ENCODE data around the gene SEH1L. TPM values are rescaled to one million over a fixed set of nuclear protein-coding genes. Genes with fewer than 3 reads are reported as not detected.

SEH1L gene
- total RNA-seq, 1 donor from 2014 or later = 37.5 TPM

DNA sequence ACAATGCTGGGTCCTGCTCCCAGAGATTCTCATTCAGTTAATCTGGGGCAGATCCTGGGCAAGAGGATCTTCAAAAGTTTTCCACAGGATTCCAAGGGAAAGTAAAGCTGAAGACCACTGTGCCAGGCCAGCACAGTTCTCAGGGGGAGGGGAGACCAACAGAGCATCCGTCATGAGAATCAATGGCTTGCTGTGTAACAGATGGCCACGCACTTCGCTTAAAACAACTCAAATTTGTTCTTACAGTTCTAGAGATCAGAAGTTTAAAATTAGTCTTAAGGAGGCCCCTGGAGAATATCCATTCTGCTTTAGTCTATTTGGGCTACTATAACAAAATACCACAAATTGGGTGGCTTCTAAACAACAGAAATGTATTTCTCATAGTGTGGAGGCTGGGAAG lies 17.4 kb upstream of the SEH1L start:
- no peak for DNase-seq (ENCODE audit: low spot score)
- H3K9me3 Mint-ChIP-seq (ENCODE audit: low read depth) = no peaks in the 10 kb centered on the region
- no peak overlapping the region for H3K27ac Mint-ChIP-seq (ENCODE audit: unreplicated experiment)
- H3K27me3 Mint-ChIP-seq (ENCODE audit: low read depth) = no peaks in the 10 kb centered on the region
- no peaks in the 10 kb centered on the region for H3K36me3 Mint-ChIP-seq (ENCODE audit: low read depth)
- peaks cover 24% of the 10 kb centered on the region for H3K4me1 Mint-ChIP-seq (ENCODE audit: low read depth)
- H3K4me3 Mint-ChIP-seq (ENCODE audit: unreplicated experiment) = no peak overlapping the region
- TF ChIP-seq, protein P1, sequence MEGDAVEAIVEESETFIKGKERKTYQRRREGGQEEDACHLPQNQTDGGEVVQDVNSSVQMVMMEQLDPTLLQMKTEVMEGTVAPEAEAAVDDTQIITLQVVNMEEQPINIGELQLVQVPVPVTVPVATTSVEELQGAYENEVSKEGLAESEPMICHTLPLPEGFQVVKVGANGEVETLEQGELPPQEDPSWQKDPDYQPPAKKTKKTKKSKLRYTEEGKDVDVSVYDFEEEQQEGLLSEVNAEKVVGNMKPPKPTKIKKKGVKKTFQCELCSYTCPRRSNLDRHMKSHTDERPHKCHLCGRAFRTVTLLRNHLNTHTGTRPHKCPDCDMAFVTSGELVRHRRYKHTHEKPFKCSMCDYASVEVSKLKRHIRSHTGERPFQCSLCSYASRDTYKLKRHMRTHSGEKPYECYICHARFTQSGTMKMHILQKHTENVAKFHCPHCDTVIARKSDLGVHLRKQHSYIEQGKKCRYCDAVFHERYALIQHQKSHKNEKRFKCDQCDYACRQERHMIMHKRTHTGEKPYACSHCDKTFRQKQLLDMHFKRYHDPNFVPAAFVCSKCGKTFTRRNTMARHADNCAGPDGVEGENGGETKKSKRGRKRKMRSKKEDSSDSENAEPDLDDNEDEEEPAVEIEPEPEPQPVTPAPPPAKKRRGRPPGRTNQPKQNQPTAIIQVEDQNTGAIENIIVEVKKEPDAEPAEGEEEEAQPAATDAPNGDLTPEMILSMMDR (IDR thresholded peaks at IDR 0.05) = no peak

DNA sequence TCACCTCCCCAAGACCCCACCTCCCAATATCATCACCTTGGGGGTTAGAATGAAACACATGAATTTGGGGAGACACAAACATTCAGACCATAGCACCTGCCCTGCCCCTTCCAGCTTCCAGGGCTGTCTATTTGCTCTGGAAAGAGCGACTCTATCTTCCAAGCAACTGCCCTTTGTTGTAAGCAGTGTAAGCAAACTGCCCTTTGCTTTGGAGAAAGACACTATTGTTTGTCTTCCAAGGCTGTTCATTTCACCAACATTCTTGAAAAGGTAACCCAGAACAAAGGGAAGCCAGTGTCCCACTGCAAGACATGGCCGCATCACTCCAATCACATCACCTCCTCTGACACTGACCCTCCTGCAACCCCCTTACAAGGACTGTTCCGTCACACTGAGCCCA lies 16.9 kb upstream of the SEH1L start:
- H3K4me1 Mint-ChIP-seq (ENCODE audit: low read depth) = peaks cover 24% of the 10 kb centered on the region
- H3K4me3 Mint-ChIP-seq (ENCODE audit: unreplicated experiment) = no peak overlapping the region
- TF ChIP-seq, protein P1 (IDR thresholded peaks at IDR 0.05) = no peak
- H3K36me3 Mint-ChIP-seq (ENCODE audit: low read depth) = no peaks in the 10 kb centered on the region
- no peaks in the 10 kb centered on the region for H3K9me3 Mint-ChIP-seq (ENCODE audit: low read depth)
- no peak for DNase-seq (ENCODE audit: low spot score)
- H3K27me3 Mint-ChIP-seq (ENCODE audit: low read depth) = no peaks in the 10 kb centered on the region
- no peak overlapping the region for H3K27ac Mint-ChIP-seq (ENCODE audit: unreplicated experiment)

DNA sequence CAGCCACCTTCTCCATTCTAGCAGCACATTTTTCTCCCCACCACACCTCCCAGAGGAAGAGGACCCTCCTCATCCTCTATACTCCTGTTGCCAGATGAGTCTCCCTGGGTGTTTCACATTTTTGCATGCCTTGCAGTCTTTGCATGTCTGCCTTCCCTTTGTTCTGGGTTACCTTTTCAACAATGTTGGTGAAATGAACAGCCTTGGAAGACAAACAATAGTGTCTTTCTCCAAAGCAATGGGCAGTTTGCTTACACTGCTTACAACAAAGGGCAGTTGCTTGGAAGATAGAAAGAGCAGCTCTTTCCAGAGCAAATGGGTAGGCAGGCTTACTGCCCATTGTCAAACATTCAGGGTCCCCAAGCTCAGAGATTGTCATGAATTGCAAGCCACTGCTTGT lies 14.5 kb upstream of the SEH1L start:
- H3K36me3 Mint-ChIP-seq (ENCODE audit: low read depth) = no peaks in the 10 kb centered on the region
- no peaks in the 10 kb centered on the region for H3K9me3 Mint-ChIP-seq (ENCODE audit: low read depth)
- TF ChIP-seq, protein P1 (IDR thresholded peaks at IDR 0.05) = no peak
- no peaks in the 10 kb centered on the region for H3K27me3 Mint-ChIP-seq (ENCODE audit: low read depth)
- H3K27ac Mint-ChIP-seq (ENCODE audit: unreplicated experiment) = no peak overlapping the region
- H3K4me3 Mint-ChIP-seq (ENCODE audit: unreplicated experiment) = no peak overlapping the region
- H3K4me1 Mint-ChIP-seq (ENCODE audit: low read depth) = peaks cover 12% of the 10 kb centered on the region
- DNase-seq (ENCODE audit: low spot score) = no peak

DNA sequence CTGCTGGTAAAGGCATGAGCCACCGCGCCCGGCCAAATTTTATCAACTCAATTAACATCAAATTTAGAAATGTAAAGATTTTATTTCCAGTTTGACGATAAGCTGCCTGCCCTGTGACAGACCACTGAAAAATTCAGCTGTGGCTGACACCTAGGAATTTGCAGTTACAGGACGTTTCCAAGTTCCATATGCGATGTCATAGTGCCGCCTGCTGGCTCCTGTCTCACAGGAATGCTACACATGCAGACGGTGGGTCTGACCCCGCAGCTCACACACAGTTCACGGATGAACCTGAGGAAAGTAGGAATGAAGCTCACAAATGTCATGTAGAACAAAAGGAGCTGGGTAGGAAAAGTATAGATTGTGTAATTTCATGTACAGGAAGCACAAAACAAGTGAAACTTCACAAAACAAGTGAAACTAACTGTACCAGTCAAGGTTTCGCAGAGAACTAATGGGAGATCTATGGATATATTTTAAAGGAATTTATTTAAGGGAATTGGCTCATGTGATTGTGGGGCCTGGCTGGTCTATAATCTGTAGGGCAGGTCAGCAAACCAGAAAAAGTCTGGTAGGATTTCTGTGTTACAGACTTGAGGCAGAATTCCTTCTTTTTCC lies 13.2 kb upstream of the SEH1L start:
- TF ChIP-seq, protein P1 (IDR thresholded peaks at IDR 0.05) = peak; percentile 99
- Mint-ChIP-seq H3K36me3 (ENCODE audit: low read depth) (no peaks in the 10 kb centered on the region), H3K4me1 (ENCODE audit: low read depth) (peaks cover 6% of the 10 kb centered on the region), H3K4me3 (ENCODE audit: unreplicated experiment) (no peak overlapping the region), H3K27me3 (ENCODE audit: low read depth) (no peaks in the 10 kb centered on the region), H3K9me3 (ENCODE audit: low read depth) (no peaks in the 10 kb centered on the region), H3K27ac (ENCODE audit: unreplicated experiment) (no peak overlapping the region)
- DNase-seq (ENCODE audit: low spot score) = no peak

DNA sequence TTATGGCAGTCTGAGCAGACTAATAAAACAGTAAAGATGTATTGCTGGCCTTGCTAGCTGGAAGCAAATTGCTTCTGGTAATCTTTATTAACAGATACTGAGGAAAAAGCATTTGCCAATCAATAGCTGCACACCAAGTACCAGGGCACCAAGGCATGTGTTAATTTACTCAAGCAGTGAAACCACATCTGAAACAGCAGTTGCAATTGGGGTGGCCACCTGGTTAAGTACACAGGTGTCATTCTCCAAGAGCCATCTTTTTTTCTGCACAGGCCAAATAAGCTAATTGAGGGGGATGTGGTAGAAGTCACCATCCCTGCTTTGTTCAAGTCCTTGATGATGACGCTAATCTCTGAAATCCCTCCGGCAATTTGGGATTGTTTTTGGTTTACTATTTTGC lies 8.6 kb upstream of the SEH1L start:
- TF ChIP-seq, protein P1 (IDR thresholded peaks at IDR 0.05) = no peak
- Mint-ChIP-seq H3K36me3 (ENCODE audit: low read depth) (no peaks in the 10 kb centered on the region), H3K27me3 (ENCODE audit: low read depth) (no peaks in the 10 kb centered on the region), H3K4me3 (ENCODE audit: unreplicated experiment) (no peak overlapping the region), H3K27ac (ENCODE audit: unreplicated experiment) (no peak overlapping the region), H3K4me1 (ENCODE audit: low read depth) (peaks cover 8% of the 10 kb centered on the region), H3K9me3 (ENCODE audit: low read depth) (no peaks in the 10 kb centered on the region)
- DNase-seq (ENCODE audit: low spot score) = no peak
